K562 (cell line): ENCODE results near the gene LRRC27. TPM values are rescaled to one million over a fixed set of nuclear protein-coding genes. Genes with fewer than 3 reads are reported as not detected.

Experiments used
- ATAC-seq: fragments of 200-7000 bp; cut with Tn5 transposase; 3 replicates; pipeline ENCODE4 v1.9.1; 2020; ENCODE audit warnings: moderate library complexity
- BruUV-seq: library from RNA; stranded (reverse); fragments of 400-500 nt; replicated peaks from 2 replicates; lab custom pipeline; 2021; lab: Mats Ljungman, UMichigan
- CTCF ChIA-PET: fragments of 300-600 bp; formaldehyde crosslinking; extraction: SDS; loops from one replicate; lab custom pipeline; 2021; ENCODE audit warnings: low intra/inter-chr PET ratio; lab: Yijun Ruan, JAX
- POLR2A ChIA-PET: fragments of 300-600, 350-650 bp; sonication (Branson Sonifier 250); formaldehyde crosslinking; extraction: SDS; loops from one replicate; lab custom pipeline; 2021; ENCODE audit warnings: antibody characterized with exemption, inconsistent platforms; lab: Yijun Ruan, JAX
- DNase-seq, 4 experiments: peaks; one replicate each; pipeline versions ENCODE4 v3.0.0 to v3.0.0-alpha.2; 2011 to 2018; ENCODE audit warnings: low spot score in 3 of 4, mixed read lengths in 3 of 4; ENCODE audit errors: extremely low read depth in 1 of 4
- FAIRE-seq: peaks from 2 replicates; lab custom pipeline; 2011; peaks lifted over from hg19 to GRCh38; lab: Jason Lieb, UNC
- H2AFZ ChIP-seq: 2 replicates; pipeline ENCODE4 v1.6.0; 2011; ENCODE audit warnings: low read depth, low read length, control low read depth, inconsistent platforms
- H3K27ac ChIP-seq: fragments of 200-600 bp; 3 replicates; pipeline ENCODE4 v1.8.0; 2011; ENCODE audit warnings: low read depth, mild to moderate bottlenecking, control low read depth, inconsistent platforms, low read length, moderate library complexity, mixed read lengths; ENCODE audit errors: extremely low read depth
- H3K27me3 ChIP-seq, 2 experiments: fragments of 300-600 bp in 1 of 2; 2 replicates in 1 of 2; 3 replicates in 1 of 2; pipeline versions ENCODE4 v1.6.0 to v1.8.0; 2011; ENCODE audit warnings: inconsistent platforms in 2 of 2, low read length in 2 of 2, mild to moderate bottlenecking in 1 of 2, mixed read lengths in 1 of 2, moderate library complexity in 1 of 2; ENCODE audit not compliant: control insufficient read depth in 2 of 2, insufficient read depth in 2 of 2
- H3K36me3 ChIP-seq: fragments of 300-600 bp; 3 replicates; pipeline ENCODE4 v1.8.0; 2011; ENCODE audit warnings: mild to moderate bottlenecking, low read length, inconsistent platforms; ENCODE audit not compliant: control insufficient read depth, insufficient read depth
- H3K4me1 ChIP-seq, 2 experiments: fragments of 200-600 bp in 1 of 2; replicated peaks in 1 of 2; 2 replicates in 1 of 2; 3 replicates in 1 of 2; pipeline versions ENCODE4 v1.5.1 to v1.8.0; 2011; ENCODE audit warnings: inconsistent platforms in 2 of 2, low read length in 2 of 2, mild to moderate bottlenecking in 1 of 2, mixed read lengths in 1 of 2, moderate library complexity in 1 of 2; ENCODE audit not compliant: control insufficient read depth in 2 of 2, insufficient read depth in 2 of 2
- H3K4me2 ChIP-seq: 2 replicates; pipeline ENCODE4 v1.6.1; 2011; ENCODE audit warnings: low read length, control low read depth, inconsistent platforms, mixed read lengths; ENCODE audit not compliant: insufficient read depth
- H3K4me3 ChIP-seq: fragments of 200-600 bp; sonication (generic), shearing (Covaris generic); 2 replicates; pipeline ENCODE4 v1.5.1; 2016; ENCODE audit warnings: control low read depth, inconsistent platforms
- H3K79me2 ChIP-seq: fragments of 200-600 bp; 3 replicates; pipeline ENCODE4 v1.8.0; 2011; ENCODE audit warnings: low read length, inconsistent platforms; ENCODE audit not compliant: control insufficient read depth, insufficient read depth
- H3K9ac ChIP-seq, 2 experiments: 2 replicates each; pipeline versions ENCODE4 v1.6.0 to v1.6.1; 2011; ENCODE audit warnings: low read depth in 2 of 2, low read length in 2 of 2, control low read depth in 1 of 2, inconsistent platforms in 1 of 2, mild to moderate bottlenecking in 1 of 2, mixed read lengths in 1 of 2; ENCODE audit not compliant: insufficient read depth in 1 of 2
- H3K9me1 ChIP-seq: one replicate; pipeline ENCODE4 v1.6.0; 2011; ENCODE audit warnings: inconsistent platforms, mild to moderate bottlenecking, low read length, moderate library complexity; ENCODE audit not compliant: control insufficient read depth, insufficient read depth
- H3K9me3 ChIP-seq: replicated peaks from 2 replicates; pipeline ENCODE4 v1.5.1; 2011; ENCODE audit warnings: low read depth, low read length, inconsistent platforms; ENCODE audit not compliant: control insufficient read depth, insufficient read depth
- H4K20me1 ChIP-seq: replicated peaks from 2 replicates; pipeline ENCODE4 v1.6.1; 2011; ENCODE audit warnings: low read length, inconsistent platforms, mixed read lengths; ENCODE audit not compliant: control insufficient read depth, insufficient read depth
- CHD4 ChIP-seq: fragments of 200-600 bp; sonication (generic); IDR thresholded peaks from 3 replicates; pipeline ENCODE4 v1.6.1; 2012; ENCODE audit warnings: low read depth, mild to moderate bottlenecking, mixed read lengths, low read length, inconsistent platforms; ENCODE audit not compliant: insufficient read depth, insufficient replicate concordance, poor library complexity, severe bottlenecking
- FOXJ2 ChIP-seq: fragments of 200-800 bp; sonication (Bioruptor generic); IDR thresholded peaks from 2 replicates; pipeline ENCODE4 v1.6.1; 2016; ENCODE audit warnings: missing genetic modification characterization, missing compliant biosample characterization
- FOXM1 ChIP-seq, 2 experiments: fragments of 450-650 bp in 1 of 2; sonication (generic) in 1 of 2; formaldehyde crosslinking in 1 of 2; IDR thresholded peaks; 2 replicates each; pipeline versions ENCODE4 v1.6.1 to v1.9.0; 2017 to 2022; ENCODE audit warnings: low read depth in 2 of 2, mild to moderate bottlenecking in 2 of 2, missing genetic modification reagents in 1 of 2, moderate library complexity in 1 of 2
- GTF2B ChIP-seq: IDR thresholded peaks from 2 replicates; pipeline ENCODE4 v1.6.1; 2011; ENCODE audit not compliant: insufficient read length; ENCODE audit errors: extremely low read depth
- HDAC2 ChIP-seq: fragments of 450-650 bp; IDR thresholded peaks from 2 replicates; pipeline ENCODE4 v1.6.1; 2016; ENCODE audit warnings: mild to moderate bottlenecking
- NR4A1 ChIP-seq, 2 experiments: fragments of 250-450 bp in 1 of 2; fragments of 450-650 bp in 1 of 2; sonication (Bioruptor Pico) in 1 of 2; IDR thresholded peaks; 2 replicates each; pipeline versions ENCODE4 v1.4.0 to v1.6.1; 2016 to 2020; ENCODE audit warnings: mild to moderate bottlenecking in 2 of 2, missing compliant biosample characterization in 1 of 2, missing genetic modification characterization in 1 of 2, moderate library complexity in 1 of 2
- POLR2H ChIP-seq: IDR thresholded peaks from 2 replicates; pipeline ENCODE4 v1.6.1; 2016; ENCODE audit warnings: missing genetic modification characterization, low read depth, mild to moderate bottlenecking, control low read depth, missing compliant biosample characterization, moderate library complexity
- RUNX1 ChIP-seq: sonication (generic); IDR thresholded peaks from 2 replicates; pipeline ENCODE4 v1.6.1; 2016; ENCODE audit warnings: antibody characterized with exemption, low read depth
- SAFB2 ChIP-seq: fragments of 200-400 bp; formaldehyde crosslinking; IDR thresholded peaks from 2 replicates; pipeline ENCODE4 v1.6.1; 2018; ENCODE audit warnings: borderline replicate concordance, low read length, low read depth, moderate library complexity; ENCODE audit not compliant: severe bottlenecking
- TGIF2 ChIP-seq: sonication (generic); formaldehyde crosslinking; IDR thresholded peaks from 2 replicates; pipeline ENCODE4 v1.8.1; 2022; ENCODE audit warnings: mild to moderate bottlenecking, missing genetic modification reagents, moderate library complexity
- TSHZ1 ChIP-seq: fragments of 250-450 bp; sonication (Bioruptor Pico); IDR thresholded peaks from 2 replicates; pipeline ENCODE4 v1.4.0; 2020; ENCODE audit warnings: mild to moderate bottlenecking, moderate library complexity
- XRCC5 ChIP-seq: fragments of 200-400 bp; formaldehyde crosslinking; IDR thresholded peaks from 2 replicates; pipeline ENCODE4 v1.6.1; 2017; ENCODE audit warnings: low read depth, mild to moderate bottlenecking, low read length
- ZNF184 ChIP-seq: sonication (generic); formaldehyde crosslinking; IDR thresholded peaks from 2 replicates; pipeline ENCODE4 v1.5.0; 2020; ENCODE audit warnings: missing genetic modification reagents
- ZNF311 ChIP-seq: fragments of 250-450 bp; sonication (Bioruptor Pico); IDR thresholded peaks from 2 replicates; pipeline ENCODE4 v1.4.0; 2020; ENCODE audit warnings: mild to moderate bottlenecking, moderate library complexity
- ZNF586 ChIP-seq: fragments of 450-650 bp; formaldehyde crosslinking; conservative IDR thresholded peaks from 2 replicates; pipeline ENCODE4 v1.4.0; 2020; ENCODE audit warnings: mild to moderate bottlenecking, moderate library complexity
- ZSCAN32 ChIP-seq: fragments of 450-650 bp; formaldehyde crosslinking; IDR thresholded peaks from 2 replicates; pipeline ENCODE4 v1.4.0; 2020; ENCODE audit warnings: mild to moderate bottlenecking, moderate library complexity
- WGBS: fragments of 100-300 bp; shearing (Covaris generic); methylation state at CpG from one replicate; pipeline ENCODE4 v1.1.6; 2016; ENCODE audit warnings: low coverage, mixed read lengths; ENCODE audit not compliant: insufficient coverage; ENCODE audit errors: missing lambda C conversion rate; 5-methylcytosine and 5-hydroxymethylcytosine counted together
- in situ Hi-C: fragments of 300-500 bp; cut with MboI; formaldehyde crosslinking; loops from 4 replicates; pipeline ENCODE4 v1.15.0; 2018; ENCODE audit warnings: inconsistent platforms, mixed read lengths
- intact Hi-C: fragments of 100-400 bp; cut with micrococcal nuclease; formaldehyde crosslinking; loops from 2 replicates; pipeline ENCODE4 v1.14.2; 2022
- polyA plus RNA-seq, 8 experiments: library from polyadenylated mRNA; depleted of rRNA in 4 of 8; stranded (reverse) in 5 of 8; unstranded in 3 of 8; fragments of >200 nt; fragmentation: Nextera tagmentation in 2 of 8; fragmentation: Illumina TruSeq in 1 of 8; extraction: Ambion mirVana in 2 of 8; extraction: Trizol in 1 of 8; gene quantifications; 2 replicates each; pipeline versions ENCODE4 v1.2.1 to v1.2.3, GENCODE V29; 2011 to 2014; ENCODE audit warnings: inconsistent platforms in 1 of 8, missing spikeins in 1 of 8
- total RNA-seq, 7 experiments: library from RNA; depleted of rRNA in 6 of 7; stranded (reverse); fragments of >200 nt in 6 of 7; fragmentation: Illumina TruSeq in 2 of 7; extraction: Trizol in 2 of 7; gene quantifications; 2 replicates each; pipeline versions ENCODE4 v1.2.1 to v1.2.3, GENCODE V29; 2011 to 2021; ENCODE audit warnings: low replicate concordance in 1 of 7

The LRRC27 gene
- total and polyA plus RNA-seq, 9 of the 15 experiments (the other 6 are each of a cell fraction or from before 2014, with no cell fraction given) = 0.10 to 2.7 (median 1.4) TPM

DNA sequence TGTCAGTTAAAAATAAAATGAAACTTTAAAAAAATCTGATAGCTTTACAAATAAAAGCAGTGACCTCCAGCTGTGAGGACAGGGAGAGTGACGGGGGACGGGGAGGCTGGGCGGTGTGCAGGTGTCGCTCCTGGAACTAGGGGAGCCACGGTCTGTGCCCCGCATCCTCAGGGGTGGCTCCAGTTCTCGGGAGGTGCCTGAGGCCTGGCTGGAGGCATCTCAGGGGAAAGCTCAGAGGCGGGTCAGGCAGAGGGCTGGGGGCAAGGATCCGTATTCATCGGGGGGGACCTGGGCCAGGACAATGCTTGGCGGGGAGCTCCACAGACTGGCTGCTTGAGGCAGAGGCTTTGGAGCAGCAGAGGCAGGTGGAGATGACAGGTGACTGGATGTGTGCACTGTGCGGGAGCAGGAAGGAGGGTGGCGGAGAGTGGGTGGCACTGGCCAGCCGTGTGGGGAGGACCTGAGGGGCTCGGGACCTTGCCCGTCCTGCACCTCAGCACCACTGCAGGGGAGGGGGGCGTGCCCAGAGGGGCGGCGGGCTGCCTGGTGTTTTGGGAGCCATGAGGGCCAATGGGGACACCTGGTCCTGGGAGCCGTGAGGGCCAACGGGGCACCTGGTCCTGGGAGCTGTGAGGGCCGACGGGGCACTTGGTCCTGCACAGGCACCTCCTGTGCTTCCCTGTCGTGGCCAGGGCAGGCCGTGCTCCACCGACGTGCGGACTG lies 78.2 kb downstream of the LRRC27 start:
- H3K4me2 ChIP-seq = no peak overlapping the region
- no peak overlapping the region for H2AFZ ChIP-seq
- peaks cover 3 to 59% of the 10 kb centered on the region in 2 experiments; a peak in 3 of 5 replicates for H3K4me1 ChIP-seq
- DNase-seq (peak in 1 of 4 experiments; percentile 11), ATAC-seq (no peak), FAIRE-seq (no peak)
- H3K9me1 ChIP-seq = no peaks in the 10 kb centered on the region
- intact Hi-C loops = no loop called here
- CTCF ChIA-PET = no interaction called here
- H4K20me1 ChIP-seq = no peaks in the 10 kb centered on the region
- no peak for TF ChIP-seq FOXM1 (IDR thresholded peaks at IDR 0.05; ENCODE audit: low read depth)
- no peak for TF ChIP-seq FOXM1 (CRISPR knock-in tag; IDR thresholded peaks at IDR 0.05; ENCODE audit: low read depth)
- TF ChIP-seq CHD4 = no peak
- no peak for TF ChIP-seq NR4A1 (CRISPR knock-in tag; IDR thresholded peaks at IDR 0.05)
- no peak for TF ChIP-seq NR4A1 (tag; IDR thresholded peaks at IDR 0.05)
- no peak for TF ChIP-seq XRCC5
- no peak for TF ChIP-seq GTF2B
- TF ChIP-seq ZNF184 = no peak
- TF ChIP-seq ZNF586 (CRISPR knock-in tag) = no peak
- no peak for TF ChIP-seq TSHZ1 (CRISPR knock-in tag)
- no peak for TF ChIP-seq RUNX1
- TF ChIP-seq POLR2H = no peak
- no peak for TF ChIP-seq TGIF2 (CRISPR knock-in tag)
- no peak for TF ChIP-seq HDAC2
- no peak for TF ChIP-seq FOXJ2 (tag)
- no peak for TF ChIP-seq ZSCAN32 (CRISPR knock-in tag)
- TF ChIP-seq SAFB2 = no peak
- no peak for TF ChIP-seq ZNF311 (CRISPR knock-in tag)
- no TSS peak for BruUV-seq
- H3K9ac ChIP-seq = no peak overlapping the region
- in situ Hi-C loops = no loop called here
- POLR2A ChIA-PET = interaction anchor here (0.7 kb wide), 1 partner anchor 205 kb away, joined by 3 read pairs; no protein-coding TSS in a partner anchor
- no peaks in the 10 kb centered on the region for H3K27me3 ChIP-seq
- WGBS = 75% methylated on average over 6 of the region's 28 CpGs
- H3K27ac ChIP-seq = no peak overlapping the region
- no peak overlapping the region for H3K4me3 ChIP-seq
- H3K9me3 ChIP-seq = no peaks in the 10 kb centered on the region
- H3K36me3 ChIP-seq = peaks cover 10% of the 10 kb centered on the region; the same call in 1 of the 3 replicates
- no peaks in the 10 kb centered on the region; the same call in 2 of the 3 replicates for H3K79me2 ChIP-seq
